ENCODE measurements around the gene CENPP. TPM values are rescaled to one million over a fixed set of nuclear protein-coding genes. Genes with fewer than 3 reads are reported as not detected.

Gene CENPP
- total RNA-seq, 1 donor = 2.2 TPM

GRCh38 chr9:92345582-92345981 lies 19.8 kb downstream of the CENPP start:
- TF ChIP-seq CTCF (IDR thresholded peaks at IDR 0.05; ENCODE audit: insufficient read depth, low read depth, low read length) = no peak
- no peak overlapping the region for H3K4me3 ChIP-seq (ENCODE audit: low read depth, low read length)
- no peak for DNase-seq (ENCODE audit: low read depth)

- no peak overlapping the region for H3K4me3 ChIP-seq (ENCODE audit: low read depth, low read length)
- no peak for TF ChIP-seq CTCF (IDR thresholded peaks at IDR 0.05; ENCODE audit: insufficient read depth, low read depth, low read length)
- DNase-seq (ENCODE audit: low read depth) = peak; percentile 67
Observed at GRCh38 chr9:92349771-92350739, 24.3 kb downstream of the CENPP start.

DNA sequence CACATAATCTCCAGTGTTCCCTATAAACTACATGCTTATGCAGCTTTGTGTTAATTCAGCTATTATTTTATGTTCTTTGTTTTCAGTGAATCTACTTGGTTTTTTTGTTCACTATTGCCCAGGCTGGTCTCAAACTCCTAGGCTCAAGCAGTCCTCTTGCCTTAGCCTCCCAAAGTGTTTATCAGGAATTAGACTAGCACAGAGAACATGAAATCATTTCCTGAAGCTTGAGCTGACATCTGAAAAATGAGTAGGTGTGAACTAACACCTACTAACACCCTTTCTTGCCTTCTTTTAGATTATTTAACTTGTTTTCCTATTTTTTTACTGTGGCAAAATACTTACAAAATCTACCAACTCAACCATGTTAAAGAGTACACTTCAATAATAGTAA lies 25.0 kb downstream of the CENPP start:
- no peak overlapping the region for H3K4me3 ChIP-seq (ENCODE audit: low read depth, low read length)
- no peak for DNase-seq (ENCODE audit: low read depth)
- TF ChIP-seq CTCF (IDR thresholded peaks at IDR 0.05; ENCODE audit: insufficient read depth, low read depth, low read length) = no peak

DNA sequence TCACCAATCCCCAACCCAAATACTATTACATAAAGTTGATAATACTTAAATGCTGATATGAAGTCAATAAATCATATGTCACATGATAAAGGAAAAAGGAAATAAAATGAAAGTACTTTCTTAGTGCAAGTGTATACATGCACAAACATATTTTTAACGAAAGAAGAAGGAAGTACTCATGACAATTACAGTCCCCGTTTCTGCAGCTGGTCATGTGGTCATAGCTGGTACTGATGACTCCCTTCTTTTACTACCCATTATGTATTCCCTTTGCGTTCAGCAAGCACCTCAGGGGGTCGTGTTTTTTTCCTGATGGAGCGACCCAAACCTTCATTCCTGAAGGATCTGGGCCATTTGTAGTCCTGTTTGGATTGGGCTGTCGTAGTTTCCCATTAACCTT lies 27.3 kb downstream of the CENPP start:
- no peak overlapping the region for H3K4me3 ChIP-seq (ENCODE audit: low read depth, low read length)
- DNase-seq (ENCODE audit: low read depth) = no peak
- TF ChIP-seq CTCF (IDR thresholded peaks at IDR 0.05; ENCODE audit: insufficient read depth, low read depth, low read length) = no peak

DNA sequence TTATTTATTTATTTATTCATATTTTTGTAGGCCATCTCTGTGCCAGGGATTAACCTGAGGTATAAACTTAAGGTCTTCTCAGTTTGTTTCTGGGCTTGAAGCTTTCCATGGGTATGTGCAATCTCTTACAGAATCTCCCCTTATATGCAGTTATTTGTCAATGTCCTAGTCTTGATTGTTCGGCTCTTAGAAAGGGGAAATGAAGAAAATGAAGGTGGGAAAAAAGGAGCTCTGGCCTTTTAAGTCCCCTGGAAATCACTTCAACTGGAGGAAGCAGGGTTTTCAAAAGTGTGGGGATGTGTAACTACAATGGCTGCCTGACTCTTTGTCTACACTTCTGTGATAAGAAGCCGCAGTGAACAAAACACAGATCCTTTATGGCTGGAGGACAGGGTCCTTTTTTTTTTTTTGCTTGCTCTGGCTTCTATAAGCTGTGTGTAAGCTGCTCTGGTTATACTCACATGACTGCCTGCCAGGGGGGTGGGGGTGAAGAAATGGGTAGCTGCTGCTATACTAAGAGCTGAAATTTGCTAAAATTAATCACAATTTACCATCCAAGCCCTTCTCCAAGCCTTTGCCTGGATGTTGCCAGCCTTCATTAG lies 33.7 kb downstream of the CENPP start:
- no peak for TF ChIP-seq CTCF (IDR thresholded peaks at IDR 0.05; ENCODE audit: insufficient read depth, low read depth, low read length)
- DNase-seq (ENCODE audit: low read depth) = peak; percentile 37
- no peak overlapping the region for H3K4me3 ChIP-seq (ENCODE audit: low read depth, low read length)

DNA sequence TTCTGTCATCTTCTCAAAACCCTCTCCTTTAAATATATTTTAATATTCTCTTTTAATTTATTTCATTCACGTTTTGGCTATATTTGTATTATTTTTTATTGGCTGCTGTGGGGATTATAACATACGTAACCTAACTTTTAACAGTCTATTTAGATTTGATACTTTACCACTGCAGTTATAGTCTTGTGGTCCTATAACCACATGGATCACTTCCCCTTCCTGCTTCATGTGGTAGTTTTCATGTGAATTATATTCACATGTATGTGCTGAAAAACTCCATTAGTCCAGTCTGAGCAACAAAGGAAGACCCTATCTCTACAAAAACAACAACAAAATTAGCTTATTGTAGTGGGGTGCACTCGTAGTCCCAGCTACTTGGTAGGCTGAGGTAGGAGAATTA lies 34.3 kb downstream of the CENPP start:
- no peak overlapping the region for H3K4me3 ChIP-seq (ENCODE audit: low read depth, low read length)
- no peak for DNase-seq (ENCODE audit: low read depth)
- no peak for TF ChIP-seq CTCF (IDR thresholded peaks at IDR 0.05; ENCODE audit: insufficient read depth, low read depth, low read length)

Measured in fibroblast of villous mesenchyme (primary cell).